Loucy (cell line): ENCODE results near the gene DNAJB6.

ENCODE experiments used
- H2AFZ ChIP-seq: fragments of 200-600 bp; sonication (generic); 2 replicates; pipeline ENCODE4 v1.6.0; 2016; ENCODE audit warnings: antibody characterized with exemption, mild to moderate bottlenecking, low read length, moderate library complexity
- H3F3A ChIP-seq: fragments of 200-600 bp; 2 replicates; pipeline ENCODE4 v1.6.0; 2016; ENCODE audit warnings: antibody characterized with exemption, low read depth, mild to moderate bottlenecking
- H3K27me3 ChIP-seq: fragments of 200-600 bp; sonication (generic); 2 replicates; pipeline ENCODE4 v1.6.1; 2014; ENCODE audit warnings: low read length, mild to moderate bottlenecking; ENCODE audit not compliant: insufficient read depth, poor library complexity, severe bottlenecking
- H3K36me3 ChIP-seq: fragments of 200-600 bp; sonication (generic); 2 replicates; pipeline ENCODE4 v1.6.1; 2016; ENCODE audit warnings: low read length; ENCODE audit not compliant: insufficient read depth
- H3K4me1 ChIP-seq: fragments of 200-600 bp; sonication (generic); 2 replicates; pipeline ENCODE4 v1.5.1; 2014; ENCODE audit warnings: low read length, mild to moderate bottlenecking; ENCODE audit not compliant: insufficient read depth, poor library complexity, severe bottlenecking
- H3K4me2 ChIP-seq: fragments of 200-600 bp; sonication (generic); 2 replicates; pipeline ENCODE4 v1.6.0; 2014; ENCODE audit warnings: antibody characterized with exemption, low read length, low read depth, mild to moderate bottlenecking; ENCODE audit not compliant: poor library complexity, severe bottlenecking
- H3K4me3 ChIP-seq: fragments of 200-600 bp; sonication (generic); 2 replicates; pipeline ENCODE4 v1.5.1; 2014; ENCODE audit warnings: low read length, mild to moderate bottlenecking, mixed read lengths; ENCODE audit not compliant: poor library complexity, severe bottlenecking
- H3K79me2 ChIP-seq: fragments of 200-600 bp; sonication (generic); 2 replicates; pipeline ENCODE4 v1.6.1; 2014; ENCODE audit warnings: low read length; ENCODE audit not compliant: insufficient read depth
- H3K9ac ChIP-seq: fragments of 200-600 bp; sonication (generic); 2 replicates; pipeline ENCODE4 v1.6.0; 2014; ENCODE audit warnings: mild to moderate bottlenecking, low read depth, low read length, moderate library complexity; ENCODE audit not compliant: poor library complexity, severe bottlenecking
- H3K9me2 ChIP-seq: fragments of 200-600 bp; sonication (generic); replicated peaks from 2 replicates; pipeline ENCODE4 v1.6.1; 2016; ENCODE audit warnings: low read depth, low read length, mixed read lengths
- H3K9me3 ChIP-seq: fragments of 200-600 bp; sonication (generic); 2 replicates; pipeline ENCODE4 v1.6.1; 2014; ENCODE audit warnings: mild to moderate bottlenecking, antibody characterized with exemption, low read length, low read depth; ENCODE audit not compliant: insufficient read depth
- H4K20me1 ChIP-seq: fragments of 200-600 bp; sonication (generic); 2 replicates; pipeline ENCODE4 v1.6.0; 2014; ENCODE audit warnings: antibody characterized with exemption, low read length, mild to moderate bottlenecking; ENCODE audit not compliant: insufficient read depth, poor library complexity, severe bottlenecking
- CTCF ChIP-seq: fragments of 200-600 bp; sonication (generic); conservative IDR thresholded peaks from 2 replicates; pipeline ENCODE4 v1.5.1; 2014; ENCODE audit warnings: mild to moderate bottlenecking, antibody characterized with exemption, low read length
- EZH2phosphoT487 ChIP-seq: fragments of 200-600 bp; IDR thresholded peaks from 2 replicates; pipeline ENCODE4 v1.6.1; 2018; ENCODE audit warnings: antibody characterized with exemption, mild to moderate bottlenecking, moderate library complexity, borderline replicate concordance

Gene DNAJB6

GRCh38 chr7:157412491-157413180 lies 75.8 kb downstream of the DNAJB6 start:
- peaks cover 50% of the 10 kb centered on the region; the same call in 1 of the 2 replicates for H3K36me3 ChIP-seq
- H2AFZ ChIP-seq, result no peak overlapping the region
- H3K27me3 ChIP-seq, result no peaks in the 10 kb centered on the region
- H3F3A ChIP-seq, result no peaks in the 10 kb centered on the region
- H3K79me2 ChIP-seq, result no peaks in the 10 kb centered on the region
- H3K9ac ChIP-seq, result no peak overlapping the region
- H3K9me2 ChIP-seq, result no peaks in the 10 kb centered on the region
- H3K4me3 ChIP-seq, result no peak overlapping the region
- no peaks in the 10 kb centered on the region for H3K9me3 ChIP-seq
- no peaks in the 10 kb centered on the region for H3K4me1 ChIP-seq
- TF ChIP-seq EZH2phosphoT487, result no peak
- TF ChIP-seq CTCF, result no peak
- H4K20me1 ChIP-seq, result peaks cover 4% of the 10 kb centered on the region
- H3K4me2 ChIP-seq, result no peak overlapping the region

GRCh38 chr7:157413881-157414701 lies 77.3 kb downstream of the DNAJB6 start:
- no peaks in the 10 kb centered on the region for H3K4me1 ChIP-seq
- no peaks in the 10 kb centered on the region for H3K79me2 ChIP-seq
- H3K4me2 ChIP-seq, result no peak overlapping the region
- no peaks in the 10 kb centered on the region for H3F3A ChIP-seq
- H3K27me3 ChIP-seq, result no peaks in the 10 kb centered on the region
- H3K36me3 ChIP-seq, result peaks cover 45% of the 10 kb centered on the region; the same call in 1 of the 2 replicates
- no peaks in the 10 kb centered on the region for H4K20me1 ChIP-seq
- H3K9ac ChIP-seq, result no peak overlapping the region
- H3K9me2 ChIP-seq, result no peaks in the 10 kb centered on the region
- TF ChIP-seq EZH2phosphoT487, result no peak
- H3K4me3 ChIP-seq, result no peak overlapping the region
- no peaks in the 10 kb centered on the region for H3K9me3 ChIP-seq
- H2AFZ ChIP-seq, result no peak overlapping the region

GRCh38 chr7:157414702-157415096 lies 77.9 kb downstream of the DNAJB6 start:
- Histone ChIP-seq H2AFZ (no peak overlapping the region), H3K79me2 (no peaks in the 10 kb centered on the region), H3F3A (no peaks in the 10 kb centered on the region), H3K9me2 (no peaks in the 10 kb centered on the region), H4K20me1 (no peaks in the 10 kb centered on the region), H3K9ac (no peak overlapping the region), H3K4me3 (no peak overlapping the region), H3K4me2 (no peak overlapping the region), H3K9me3 (no peaks in the 10 kb centered on the region), H3K27me3 (no peaks in the 10 kb centered on the region), H3K36me3 (peaks cover 40% of the 10 kb centered on the region; the same call in 1 of the 2 replicates), H3K4me1 (no peaks in the 10 kb centered on the region)
- TF ChIP-seq CTCF, result no peak
- no peak for TF ChIP-seq EZH2phosphoT487
